Activated T-cell treated with anti-CD3 and anti-CD28 coated beads for 48 hours (primary cell): Measurements from ENCODE around the gene PCDH7.

ENCODE experiments used
- DNase-seq: peaks from one replicate; pipeline ENCODE4 v3.0.0-alpha.2; 2020; ENCODE audit warnings: low read depth

PCDH7 gene

DNA sequence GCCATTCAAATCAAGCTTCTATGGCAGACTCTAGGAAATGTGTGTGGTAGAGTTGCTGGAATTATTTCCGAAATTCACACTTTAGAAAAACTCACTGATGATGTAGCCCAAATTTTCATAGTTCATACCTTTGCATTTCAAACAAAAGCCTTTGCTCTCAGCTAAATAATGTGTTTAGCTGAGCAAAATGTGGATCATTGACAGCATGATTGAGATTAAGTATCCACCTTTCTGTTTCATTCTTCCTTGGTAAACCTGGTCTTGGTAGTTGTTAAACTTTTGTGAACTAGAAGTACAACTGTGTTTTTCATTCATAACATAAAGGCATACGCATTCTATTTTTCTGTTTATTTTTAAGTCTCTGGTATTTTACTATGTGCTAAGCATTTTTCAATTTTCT is 7.2 kb downstream of the PCDH7 start:
- DNase-seq: no peak

DNA sequence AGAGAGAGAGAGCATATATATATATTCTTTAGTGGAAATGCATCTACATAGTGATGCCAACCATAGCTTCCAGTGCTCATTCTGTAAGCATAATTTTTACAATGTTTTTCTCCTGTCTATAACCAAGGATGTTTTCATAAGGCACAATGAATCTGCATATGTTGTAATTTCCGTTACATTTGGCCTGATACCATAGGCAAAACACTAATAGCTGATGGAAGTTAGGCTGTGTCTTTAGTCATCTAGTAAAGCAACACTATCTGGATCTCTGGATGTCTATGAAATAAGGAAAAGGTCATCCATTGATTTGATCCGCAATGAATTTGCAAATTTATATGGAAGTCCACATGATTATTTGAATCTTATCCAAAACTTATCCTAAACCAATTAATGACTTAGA is 8.1 kb downstream of the PCDH7 start:
- no peak for DNase-seq

- DNase-seq: no peak
Observed at GRCh38 chr4:30743897-30744296, 23.7 kb downstream of the PCDH7 start.

- DNase-seq: no peak
Observed at GRCh38 chr4:30744386-30744785, 24.2 kb downstream of the PCDH7 start.

DNA sequence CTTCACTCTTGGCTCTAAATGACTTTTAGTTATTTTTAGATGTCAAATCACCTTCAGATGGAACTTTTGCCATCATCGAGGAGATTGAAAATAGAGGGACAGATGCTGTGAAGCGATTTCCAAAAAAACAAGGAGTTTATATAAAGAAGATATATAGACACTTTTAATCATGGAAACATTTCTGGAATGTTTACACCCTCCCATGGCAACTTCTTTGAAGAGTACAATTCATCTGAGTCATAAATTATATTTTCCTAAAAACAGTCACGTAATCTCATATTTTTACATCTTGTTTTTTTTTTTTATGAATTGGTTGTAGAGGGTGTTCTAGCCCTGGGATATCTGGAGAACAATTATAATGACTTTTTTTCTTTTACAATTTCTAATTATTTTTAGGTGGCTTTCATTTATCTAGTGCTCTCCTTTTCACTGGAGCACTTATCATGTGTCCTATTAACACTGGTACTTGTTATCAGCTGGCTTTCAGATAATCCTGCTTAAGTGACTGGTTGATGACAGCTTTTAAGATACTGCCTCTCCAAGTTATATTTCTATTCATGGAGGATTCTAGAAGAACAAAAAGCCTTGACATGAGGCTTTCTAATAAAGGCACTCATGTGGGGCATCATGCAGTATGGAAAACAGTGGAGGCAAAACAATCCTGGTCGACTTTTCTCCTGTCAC is 24.9 kb downstream of the PCDH7 start:
- DNase-seq: no peak

- no peak for DNase-seq
Observed at GRCh38 chr4:30746735-30747134, 26.6 kb downstream of the PCDH7 start.

DNA sequence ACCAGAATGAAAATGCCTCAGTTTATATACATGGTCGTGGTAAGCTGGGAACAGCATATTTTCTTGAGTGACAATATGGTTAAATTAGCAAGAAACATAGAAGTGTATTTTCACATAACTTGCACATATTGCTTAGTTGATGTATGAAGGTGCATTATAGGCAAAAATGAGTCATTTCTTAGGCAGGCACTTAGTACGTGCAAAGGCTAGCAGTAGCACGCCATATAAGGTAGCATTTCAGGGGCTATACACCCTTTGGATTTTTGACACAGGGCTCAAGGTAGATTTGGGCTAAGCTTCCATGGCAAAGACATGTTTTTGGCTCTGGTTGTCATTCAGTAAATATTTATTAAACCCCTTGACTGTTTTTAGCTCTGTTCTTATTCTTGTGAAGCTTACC is 33.1 kb downstream of the PCDH7 start:
- DNase-seq: no peak

GRCh38 chr4:30754021-30754420 is 33.9 kb downstream of the PCDH7 start:
- no peak for DNase-seq

DNA sequence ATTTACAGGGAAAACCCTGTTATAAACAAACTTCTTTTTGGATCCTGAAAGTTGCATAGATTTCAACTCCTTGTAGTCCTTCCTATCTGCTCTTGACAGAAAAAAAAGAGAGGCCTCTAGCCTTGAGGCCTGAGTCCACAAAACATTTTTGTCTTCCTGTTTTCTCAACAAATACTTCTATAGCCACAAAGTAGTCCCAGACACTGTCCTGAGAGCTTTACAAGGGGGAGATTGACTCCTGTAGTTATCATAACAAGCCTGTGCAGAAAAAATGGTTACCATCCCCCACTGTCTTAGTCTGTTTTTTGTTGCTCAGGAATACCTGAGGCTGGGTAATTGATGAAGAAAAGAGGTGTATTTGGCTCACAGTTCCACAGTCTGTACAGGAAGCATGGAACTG is 35.2 kb downstream of the PCDH7 start:
- DNase-seq: no peak

DNA sequence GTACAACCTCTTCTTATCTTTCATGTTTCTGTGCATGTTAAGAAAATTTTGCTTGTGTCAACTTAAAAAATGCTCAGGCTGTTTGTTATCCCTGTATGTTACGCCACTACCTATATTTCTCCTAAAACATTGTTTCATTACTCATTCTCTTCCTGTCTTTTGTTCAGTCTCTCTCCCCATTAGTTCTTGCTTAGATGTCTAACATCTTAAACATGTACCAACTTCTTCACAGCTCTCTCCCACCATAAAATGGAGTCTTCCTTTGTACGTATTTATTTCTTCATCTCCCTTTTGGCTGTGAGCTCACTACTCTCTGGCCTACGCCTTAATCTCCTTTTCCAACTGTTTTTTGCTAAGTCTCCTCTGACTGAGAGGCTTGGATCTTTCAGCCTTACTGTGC is 36.4 kb downstream of the PCDH7 start:
- DNase-seq: no peak

- no peak for DNase-seq
Observed at GRCh38 chr4:30757357-30757756, 37.2 kb downstream of the PCDH7 start.

- DNase-seq: no peak
Observed at GRCh38 chr4:30760551-30760950, 40.4 kb downstream of the PCDH7 start.

GRCh38 chr4:30763321-30763727 is 43.2 kb downstream of the PCDH7 start:
- no peak for DNase-seq

GRCh38 chr4:30765022-30765421 is 44.9 kb downstream of the PCDH7 start:
- no peak for DNase-seq

DNA sequence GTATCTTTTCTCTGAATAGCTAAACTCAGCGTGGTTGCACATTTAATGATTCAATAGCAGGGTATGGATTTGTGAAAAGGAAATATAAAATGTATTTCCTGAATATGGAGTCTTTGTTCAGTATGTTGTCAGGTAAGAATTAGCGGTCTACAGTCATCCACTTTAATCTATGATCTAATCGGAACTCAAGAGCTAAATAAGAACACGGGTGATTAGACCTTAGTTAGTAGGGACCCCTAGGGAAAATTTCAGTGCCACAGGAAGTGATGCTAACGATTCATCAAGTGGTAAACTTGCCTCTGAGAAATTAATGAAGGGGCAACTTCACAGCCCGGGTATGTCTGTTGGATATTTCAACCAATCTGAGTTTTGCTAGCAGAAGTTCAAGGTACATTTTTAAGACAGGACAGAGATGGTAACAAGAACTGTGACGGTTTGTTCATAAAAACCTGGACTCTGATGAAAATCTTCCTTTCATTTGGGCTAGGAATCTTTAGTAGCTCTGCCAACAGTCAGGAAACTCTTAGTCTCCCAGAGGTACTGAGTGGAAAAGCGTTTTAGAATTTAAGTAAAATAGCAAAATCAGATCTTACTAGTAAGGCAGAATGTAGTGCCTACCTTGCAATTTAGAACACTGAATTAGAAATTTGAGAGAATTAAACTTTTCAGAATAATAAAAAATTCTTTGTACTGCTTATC is 47.1 kb downstream of the PCDH7 start:
- DNase-seq: no peak

DNA sequence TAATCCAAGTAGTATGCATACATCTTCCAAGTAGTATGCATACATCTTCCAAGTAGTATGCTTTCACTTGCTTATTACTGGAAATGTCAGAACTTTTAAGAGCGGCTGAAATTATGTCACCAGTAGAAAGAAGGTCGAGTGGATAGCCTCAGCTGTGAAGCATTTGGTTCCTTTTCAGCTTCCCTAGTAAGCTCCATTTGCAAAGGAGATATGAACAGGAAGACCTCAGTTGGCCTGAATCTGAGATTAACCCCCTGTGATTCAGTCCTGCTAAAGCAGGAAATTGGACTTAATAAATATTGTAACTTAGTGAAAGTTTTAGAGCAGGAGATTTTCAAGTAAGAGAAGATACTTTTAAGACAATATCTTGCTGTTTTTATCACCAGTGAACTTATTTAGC is 48.1 kb downstream of the PCDH7 start:
- no peak for DNase-seq

DNA sequence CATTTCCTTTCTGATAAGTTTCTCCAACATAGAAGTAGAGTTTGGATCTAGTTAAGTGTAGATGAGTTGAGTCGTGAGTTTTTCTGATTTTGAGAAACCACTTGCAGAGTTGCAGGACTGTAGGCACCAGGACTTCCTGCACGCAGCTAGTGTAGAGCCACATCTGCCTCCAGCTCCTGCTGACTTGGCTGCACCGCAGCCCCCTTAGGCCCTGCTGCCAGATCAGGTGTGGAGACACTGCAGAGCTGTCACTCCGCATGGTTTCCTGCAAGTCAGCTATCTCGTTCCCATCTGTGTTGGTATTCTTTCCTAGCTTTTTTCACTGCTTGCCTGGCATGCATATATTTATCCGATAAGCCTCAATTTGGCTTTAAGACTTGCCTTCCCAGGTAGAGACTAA is 48.9 kb downstream of the PCDH7 start:
- no peak for DNase-seq

DNA sequence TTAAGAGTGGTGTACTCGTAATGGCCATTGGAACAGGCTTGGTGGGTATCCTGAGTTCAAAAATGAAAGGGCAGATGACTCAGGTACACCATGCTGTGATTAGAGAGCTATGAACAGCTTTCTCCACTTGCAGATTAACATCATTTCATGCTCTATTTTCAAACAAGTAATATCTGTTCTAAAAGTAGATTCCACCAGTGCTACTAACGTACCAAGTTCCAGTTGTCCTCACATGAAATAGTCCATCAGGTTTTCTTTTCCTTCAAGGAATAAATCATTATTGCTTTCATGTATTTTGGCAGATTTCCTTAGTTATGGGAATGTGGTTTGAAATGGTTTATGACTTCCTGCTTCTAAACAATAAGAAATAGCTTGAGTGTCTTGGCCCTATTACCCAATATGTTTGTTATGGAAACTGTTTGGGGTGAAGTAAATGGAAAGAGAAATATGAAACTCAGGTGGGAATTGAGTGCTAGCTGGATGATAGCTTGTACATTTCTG is 49.9 kb downstream of the PCDH7 start:
- no peak for DNase-seq

- no peak for DNase-seq
Observed at GRCh38 chr4:30770812-30771211, 50.6 kb downstream of the PCDH7 start.

DNA sequence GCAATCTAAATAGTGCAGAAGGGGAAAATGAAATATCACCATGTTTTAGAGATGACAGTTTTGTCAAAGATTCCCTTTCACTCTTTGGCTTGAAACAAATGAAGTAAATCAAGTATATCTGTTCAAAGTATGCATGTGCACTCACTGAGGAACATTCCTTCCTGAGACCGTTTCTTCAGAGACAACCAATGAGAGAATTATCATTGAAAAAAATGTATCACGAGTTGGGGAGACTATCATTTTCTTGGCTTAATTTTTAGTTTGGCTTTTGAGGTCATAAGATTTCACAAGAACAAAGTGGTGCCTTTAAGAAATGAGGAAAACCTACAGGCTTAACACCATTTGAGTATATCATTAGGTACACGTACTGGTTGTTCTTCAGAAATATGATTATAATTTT is 56.3 kb downstream of the PCDH7 start:
- DNase-seq: no peak

- DNase-seq: no peak
Observed at GRCh38 chr4:30776921-30777415, 56.8 kb downstream of the PCDH7 start.
